HCT116 (cell line): Measurements from ENCODE around the gene LCN2. TPM values are rescaled to one million over a fixed set of nuclear protein-coding genes. Genes with fewer than 3 reads are reported as not detected.

Experiments
- ATAC-seq: fragments of 200-7000 bp; cut with Tn5 transposase; 2 replicates; pipeline ENCODE4 v1.9.1; 2020; ENCODE audit warnings: mild to moderate bottlenecking, moderate library complexity
- BruUV-seq: library from RNA; stranded (reverse); fragments of 400-500 nt; replicated peaks from 2 replicates; lab custom pipeline; 2021; lab: Mats Ljungman, UMichigan
- CTCF ChIA-PET: fragments of 300-600 bp; sonication (Branson Sonifier 250); formaldehyde crosslinking; loops from one replicate; lab custom pipeline; 2021; ENCODE audit warnings: antibody characterized with exemption; lab: Charles Lee
- POLR2A ChIA-PET: fragments of 300-600, 350-600 bp; sonication (Branson Sonifier 250); formaldehyde crosslinking; loops from one replicate; lab custom pipeline; 2021; ENCODE audit warnings: antibody characterized with exemption; lab: Charles Lee
- RAD21 ChIA-PET, 2 experiments: fragments of 300-600 bp; sonication (Branson Sonifier 250); formaldehyde crosslinking; loops; one replicate each; lab custom pipeline; 2023; ENCODE audit warnings: low total read pairs in 2 of 2; ENCODE audit not compliant: uncharacterized antibody in 2 of 2, unreplicated experiment in 2 of 2, low non-redundant PET in 1 of 2; lab: Charles Lee
- DNase-seq: peaks from one replicate; pipeline ENCODE4 v3.0.0-alpha.2; 2010; ENCODE audit warnings: low read depth, low spot score
- H2AFZ ChIP-seq: fragments of 200-600 bp; shearing (Covaris generic), sonication (generic); 2 replicates; pipeline ENCODE4 v1.6.1; 2017; ENCODE audit warnings: low read depth, mixed run types, mixed read lengths, antibody characterized with exemption, low read length; ENCODE audit not compliant: poor library complexity, severe bottlenecking
- H3K27ac ChIP-seq: 2 replicates; pipeline ENCODE4 v1.5.1; 2012; ENCODE audit warnings: low read depth, low read length
- H3K27me3 ChIP-seq: fragments of 200-600 bp; sonication (generic); 2 replicates; pipeline ENCODE4 v1.6.1; 2016; ENCODE audit warnings: mixed run types, low read length, mixed read lengths; ENCODE audit not compliant: insufficient read depth
- H3K36me3 ChIP-seq, 2 experiments: fragments of 200-500 bp in 1 of 2; fragments of 200-600 bp in 1 of 2; sonication (Bioruptor generic) in 1 of 2; sonication (generic) in 1 of 2; 2 replicates each; pipeline versions ENCODE4 v1.5.1 to v1.6.1; 2014 to 2016; ENCODE audit warnings: low read length in 2 of 2, inconsistent platforms in 1 of 2, mixed read lengths in 1 of 2, mixed run types in 1 of 2; ENCODE audit not compliant: insufficient read depth in 2 of 2, control insufficient read depth in 1 of 2
- H3K4me1 ChIP-seq, 2 experiments: fragments of 200-600 bp in 1 of 2; sonication (generic) in 1 of 2; 2 replicates each; pipeline versions ENCODE4 v1.5.1 to v1.6.1; 2012 to 2017; ENCODE audit warnings: low read length in 2 of 2, inconsistent platforms in 1 of 2, mild to moderate bottlenecking in 1 of 2, mixed read lengths in 1 of 2, mixed run types in 1 of 2, moderate library complexity in 1 of 2; ENCODE audit not compliant: insufficient read depth in 2 of 2, control insufficient read depth in 1 of 2
- H3K4me2 ChIP-seq: fragments of 200-600 bp; sonication (generic); 2 replicates; pipeline ENCODE4 v1.6.1; 2017; ENCODE audit warnings: mixed run types, low read length, mixed read lengths
- H3K4me3 ChIP-seq, 2 experiments: fragments of 200-600 bp in 1 of 2; sonication (generic) in 1 of 2; replicated peaks in 1 of 2; 2 replicates each; pipeline ENCODE4 v1.5.1; 2011 to 2016; ENCODE audit warnings: low read length in 2 of 2, control low read depth in 1 of 2, low read depth in 1 of 2, mild to moderate bottlenecking in 1 of 2, mixed read lengths in 1 of 2, mixed run types in 1 of 2
- H3K79me2 ChIP-seq: fragments of 200-600 bp; sonication (generic); 2 replicates; pipeline ENCODE4 v1.6.1; 2017; ENCODE audit warnings: mild to moderate bottlenecking, mixed run types, low read length, moderate library complexity, mixed read lengths; ENCODE audit not compliant: insufficient read depth
- H3K9ac ChIP-seq: fragments of 200-600 bp; sonication (generic); 2 replicates; pipeline ENCODE4 v1.6.1; 2016; ENCODE audit warnings: low read length, mixed read lengths
- H3K9me2 ChIP-seq: fragments of 200-600 bp; sonication (generic), shearing (Covaris generic); 2 replicates; pipeline ENCODE4 v1.6.1; 2017; ENCODE audit warnings: mixed run types, mild to moderate bottlenecking, moderate library complexity; ENCODE audit not compliant: insufficient read depth
- H3K9me3 ChIP-seq, 2 experiments: fragments of 200-500 bp in 1 of 2; fragments of 200-600 bp in 1 of 2; sonication (Bioruptor generic) in 1 of 2; sonication (generic) in 1 of 2; 2 replicates each; pipeline ENCODE4 v1.6.1; 2014 to 2017; ENCODE audit warnings: low read length in 2 of 2, mixed read lengths in 2 of 2, inconsistent platforms in 1 of 2, low read depth in 1 of 2, mild to moderate bottlenecking in 1 of 2, mixed run types in 1 of 2, moderate library complexity in 1 of 2; ENCODE audit not compliant: control insufficient read depth in 1 of 2, insufficient read depth in 1 of 2
- H4K20me1 ChIP-seq: fragments of 200-600 bp; sonication (generic), shearing (Covaris generic); 2 replicates; pipeline ENCODE4 v1.6.1; 2017; ENCODE audit warnings: mixed run types, mild to moderate bottlenecking, moderate library complexity; ENCODE audit not compliant: insufficient read depth
- CBX3 ChIP-seq: IDR thresholded peaks from 2 replicates; pipeline ENCODE4 v1.6.1; 2012; ENCODE audit warnings: low read depth
- CEBPB ChIP-seq: IDR thresholded peaks from 2 replicates; pipeline ENCODE4 v1.6.1; 2012; ENCODE audit warnings: low read depth
- EGR1 ChIP-seq: IDR thresholded peaks from 2 replicates; pipeline ENCODE4 v1.6.1; 2012; ENCODE audit warnings: low read depth
- ELF1 ChIP-seq: IDR thresholded peaks from 2 replicates; pipeline ENCODE4 v1.6.1; 2012; ENCODE audit warnings: low read depth, borderline replicate concordance
- EZH2 ChIP-seq: fragments of 200-600 bp; sonication (generic); IDR thresholded peaks from 2 replicates; pipeline ENCODE4 v1.6.1; 2017; ENCODE audit warnings: antibody characterized with exemption, mixed run types
- EZH2phosphoT487 ChIP-seq: fragments of 200-600 bp; IDR thresholded peaks from 2 replicates; pipeline ENCODE4 v1.6.1; 2018; ENCODE audit warnings: antibody characterized with exemption, borderline replicate concordance
- FOSL1 ChIP-seq: IDR thresholded peaks from 2 replicates; pipeline ENCODE4 v1.6.1; 2012; ENCODE audit warnings: low read depth
- JUND ChIP-seq: IDR thresholded peaks from 2 replicates; pipeline ENCODE4 v1.6.1; 2012
- MAX ChIP-seq: IDR thresholded peaks from 2 replicates; pipeline ENCODE4 v1.6.1; 2012
- POLR2AphosphoS5 ChIP-seq: IDR thresholded peaks from 2 replicates; pipeline ENCODE4 v1.6.1; 2011; ENCODE audit warnings: mild to moderate bottlenecking, low read depth, low read length, moderate library complexity
- REST ChIP-seq: IDR thresholded peaks from 2 replicates; pipeline ENCODE4 v1.6.1; 2012; ENCODE audit warnings: low read depth
- SIN3A ChIP-seq: IDR thresholded peaks from 2 replicates; pipeline ENCODE4 v1.6.1; 2012; ENCODE audit warnings: low read depth
- SRF ChIP-seq: IDR thresholded peaks from 2 replicates; pipeline ENCODE4 v1.6.1; 2012; ENCODE audit warnings: low read depth
- ZBTB33 ChIP-seq: IDR thresholded peaks from 2 replicates; pipeline ENCODE4 v1.6.1; 2011; ENCODE audit warnings: mild to moderate bottlenecking, low read length, moderate library complexity; ENCODE audit not compliant: insufficient replicate concordance; ENCODE audit errors: extremely low read depth
- intact Hi-C: fragments of 100-400 bp; cut with micrococcal nuclease; formaldehyde crosslinking; loops from 2 replicates; pipeline ENCODE4 v1.10.0; 2022
- total RNA-seq: library from RNA; stranded (reverse); gene quantifications from one replicate; pipeline ENCODE4 v1.2.1, GENCODE V29; 2021; ENCODE audit not compliant: unreplicated experiment

LCN2 gene
- total RNA-seq, 1 experiment from 2014 or later, result 9.2 TPM

GRCh38 chr9:128145951-128146351 lies 3.3 kb upstream of the LCN2 start:
- no TSS peak for BruUV-seq
- intact Hi-C loops, result no loop called here

More at GRCh38 chr9:128145951-128146351, 3.3 kb upstream of the LCN2 start:
- Histone ChIP-seq H3K79me2 (no peaks in the 10 kb centered on the region), H2AFZ (no peak overlapping the region), H3K27ac (no peak overlapping the region), H3K4me1 (peaks cover 10 to 32% of the 10 kb centered on the region in 2 experiments), H3K27me3 (no peaks in the 10 kb centered on the region), H3K9me3 (no peaks in the 10 kb centered on the region), H3K9me2 (no peaks in the 10 kb centered on the region), H3K4me3 (no peak overlapping the region), H3K36me3 (no peaks in the 10 kb centered on the region), H3K4me2 (no peak overlapping the region), H3K9ac (no peak overlapping the region), H4K20me1 (no peaks in the 10 kb centered on the region)
- CTCF ChIA-PET, result no interaction called here
- TF ChIP-seq SRF (no peak), CEBPB (no peak), JUND (no peak), EZH2phosphoT487 (no peak), SIN3A (no peak), EZH2 (no peak), EGR1 (no peak), ELF1 (no peak), FOSL1 (no peak), ZBTB33 (no peak), MAX (no peak), CBX3 (no peak), POLR2AphosphoS5 (no peak), REST (no peak)
- DNase-seq (no peak), ATAC-seq (no peak)
- RAD21 ChIA-PET, result no interaction called here
- POLR2A ChIA-PET, result no interaction called here
